DMS153 (cell line): ENCODE results near the gene CIDEA.
"Not testable (repeated sequence)": the region's sequence is repeated elsewhere in the genome, so short reads cannot be mapped to it uniquely, and the experiment has no call there.

Source experiments
- DNase-seq: peaks from one replicate; lab custom pipeline; 2025; lab: John Stamatoyannopoulos, UW

Gene CIDEA, protein sequence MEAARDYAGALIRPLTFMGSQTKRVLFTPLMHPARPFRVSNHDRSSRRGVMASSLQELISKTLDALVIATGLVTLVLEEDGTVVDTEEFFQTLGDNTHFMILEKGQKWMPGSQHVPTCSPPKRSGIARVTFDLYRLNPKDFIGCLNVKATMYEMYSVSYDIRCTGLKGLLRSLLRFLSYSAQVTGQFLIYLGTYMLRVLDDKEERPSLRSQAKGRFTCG

DNA sequence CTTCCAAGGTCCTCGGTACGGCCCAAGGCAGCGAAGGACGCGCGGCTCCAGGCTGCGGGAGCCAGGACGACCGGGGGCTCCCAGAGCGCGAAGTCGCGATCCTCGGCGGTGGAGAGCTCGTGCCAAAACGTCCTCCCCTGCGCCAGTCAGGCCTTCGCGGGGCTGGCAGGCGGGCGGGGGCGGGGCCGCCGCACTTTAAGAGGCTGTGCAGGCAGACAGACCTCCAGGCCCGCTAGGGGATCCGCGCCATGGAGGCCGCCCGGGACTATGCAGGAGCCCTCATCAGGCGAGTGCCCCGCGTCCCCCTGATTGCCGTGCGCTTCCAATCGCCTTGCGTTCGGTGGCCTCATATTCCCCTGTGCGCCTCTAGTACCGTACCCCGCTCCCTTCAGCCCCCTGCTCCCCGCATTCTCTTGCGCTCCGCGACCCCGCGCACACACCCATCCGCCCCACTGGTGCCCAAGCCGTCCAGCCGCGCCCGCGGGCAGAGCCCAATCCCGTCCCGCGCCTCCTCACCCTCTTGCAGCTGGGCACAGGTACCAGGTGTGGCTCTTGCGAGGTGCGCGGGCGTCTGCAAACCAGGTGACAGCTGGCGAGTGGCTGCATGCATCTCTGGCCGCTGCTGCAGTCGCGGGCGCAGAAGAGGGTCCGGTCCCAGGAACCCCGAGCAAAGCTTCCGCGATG, at the start of gene CIDEA:
Gene CIDEA, plus strand, starts transcription at position 226 of the 684 bp plus-strand sequence. Its CDS starts 23 bp downstream, at position 249.
- no peak for DNase-seq

DNA sequence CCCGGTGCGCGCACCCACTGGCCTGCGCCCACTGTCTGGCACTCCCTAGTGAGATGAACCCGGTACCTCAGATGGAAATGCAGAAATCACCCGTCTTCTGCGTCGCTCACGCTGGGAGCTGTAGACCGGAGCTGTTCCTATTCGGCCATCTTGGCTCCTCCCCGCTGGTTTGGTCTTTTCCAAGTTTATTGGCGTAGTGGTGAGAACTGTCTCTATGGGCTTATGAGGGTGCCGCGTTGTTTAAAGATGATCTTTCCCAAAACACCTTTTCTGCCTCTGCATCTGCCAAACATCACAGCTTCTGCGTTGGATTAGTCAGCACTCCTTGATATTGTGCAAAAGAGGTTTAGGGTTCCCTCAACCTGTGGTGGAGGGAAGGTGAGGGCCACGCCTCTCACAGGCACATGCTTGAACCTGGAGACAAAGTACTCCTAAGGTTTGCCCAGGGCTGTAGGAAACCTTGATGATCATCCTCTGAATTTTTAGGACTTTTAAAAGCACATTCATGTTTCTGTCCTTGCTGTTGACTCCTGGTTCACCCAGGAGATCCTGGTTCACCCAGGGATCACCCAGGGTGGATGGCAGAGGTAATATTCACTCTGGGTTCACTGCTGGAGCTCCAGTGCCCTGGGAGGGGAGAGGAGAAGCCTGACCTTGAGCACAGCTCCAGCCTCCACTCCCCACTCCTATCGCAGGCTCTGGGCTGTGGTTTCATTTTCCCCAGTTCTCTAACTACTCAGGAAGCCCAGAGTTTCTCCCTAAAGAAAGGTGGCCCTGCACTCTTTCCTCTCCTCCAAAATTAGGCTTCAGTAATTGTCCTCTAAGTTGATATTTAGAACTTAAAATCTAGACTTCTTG, 45.6 kb upstream of the CIDEA start:
- not testable (repeated sequence) for DNase-seq

GRCh38 chr18:12212308-12212707, 41.9 kb upstream of the CIDEA start:
- DNase-seq: not testable (repeated sequence)

DNA sequence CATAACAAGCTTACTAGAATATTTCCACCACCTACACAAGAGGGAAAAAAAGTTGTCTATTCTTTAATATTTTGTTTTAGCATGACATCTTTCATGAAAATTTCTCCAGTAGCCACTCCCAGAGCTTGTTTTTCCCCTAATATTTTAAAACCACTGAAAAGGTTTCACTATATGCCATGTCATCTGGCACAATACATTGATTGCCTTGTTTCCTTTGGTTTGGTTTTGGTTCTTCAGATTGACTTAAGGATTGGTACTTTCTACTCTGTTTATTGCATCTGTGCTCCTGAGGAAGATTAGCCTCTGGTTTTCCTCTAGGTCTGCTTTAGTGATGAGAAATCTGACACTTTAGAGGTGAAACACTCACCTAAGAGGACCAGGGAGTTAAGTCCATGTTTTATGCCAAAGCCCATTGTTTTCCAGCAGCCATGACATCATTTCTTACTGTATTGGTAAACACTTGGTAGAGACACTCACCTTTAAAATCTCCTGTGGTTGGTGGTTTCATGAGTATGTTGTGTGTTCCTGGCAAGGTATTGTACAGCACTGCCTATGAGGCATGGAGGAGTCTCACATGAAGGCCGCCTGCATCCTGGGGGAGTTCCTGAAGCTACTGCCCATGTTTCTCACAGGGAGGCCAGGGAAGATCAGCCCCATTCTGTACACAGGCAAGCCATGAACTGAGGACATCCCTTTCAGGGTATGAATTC, 39.7 kb upstream of the CIDEA start:
- not testable (repeated sequence) for DNase-seq

DNA sequence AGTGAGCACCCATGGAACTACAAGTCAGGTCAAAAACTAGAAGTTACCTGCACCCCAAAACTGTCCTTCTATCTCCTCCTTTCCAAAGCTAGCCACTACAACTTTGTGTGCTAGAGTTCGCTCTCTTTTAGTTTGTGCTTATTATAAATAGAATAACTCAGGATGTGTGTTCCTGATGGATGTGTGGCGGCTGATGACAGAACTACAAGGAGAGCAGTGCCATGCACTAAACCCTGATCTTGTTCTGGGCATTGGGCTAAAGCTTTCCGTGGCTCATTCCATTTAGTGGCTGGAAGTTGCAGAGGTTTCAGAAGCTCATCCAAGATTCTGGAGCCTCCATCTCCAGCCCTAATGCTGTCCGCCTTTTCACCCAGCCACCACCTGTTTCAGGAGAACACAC, 37.7 kb upstream of the CIDEA start:
- DNase-seq: not testable (repeated sequence)

- not testable (repeated sequence) for DNase-seq
Observed at GRCh38 chr18:12218603-12219002, 35.6 kb upstream of the CIDEA start.

GRCh38 chr18:12222041-12222440, 32.1 kb upstream of the CIDEA start:
- DNase-seq: not testable (repeated sequence)

- not testable (repeated sequence) for DNase-seq
Observed at GRCh38 chr18:12223326-12223725, 30.8 kb upstream of the CIDEA start.

DNA sequence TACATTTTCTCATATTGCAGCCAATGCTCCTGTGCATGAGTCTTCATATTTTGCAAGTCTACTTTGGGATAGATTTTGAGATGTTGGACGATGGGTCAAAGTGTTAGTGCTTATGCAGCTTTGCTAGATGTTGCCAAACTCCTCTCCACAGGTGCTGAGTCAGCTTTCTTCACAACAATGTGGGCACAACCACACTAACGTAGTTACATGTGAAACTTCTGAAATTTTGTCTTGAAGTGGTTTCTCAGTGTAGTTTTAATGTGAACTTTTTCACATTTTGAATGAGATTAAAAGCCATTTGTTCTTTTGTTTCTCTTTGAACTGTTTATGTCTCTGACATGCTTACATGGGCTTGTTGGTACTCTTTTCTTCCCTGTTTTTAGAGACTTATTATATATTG, 27.4 kb upstream of the CIDEA start:
- DNase-seq: not testable (repeated sequence)

GRCh38 chr18:12227399-12228186, 26.6 kb upstream of the CIDEA start:
- DNase-seq: not testable (repeated sequence)

DNA sequence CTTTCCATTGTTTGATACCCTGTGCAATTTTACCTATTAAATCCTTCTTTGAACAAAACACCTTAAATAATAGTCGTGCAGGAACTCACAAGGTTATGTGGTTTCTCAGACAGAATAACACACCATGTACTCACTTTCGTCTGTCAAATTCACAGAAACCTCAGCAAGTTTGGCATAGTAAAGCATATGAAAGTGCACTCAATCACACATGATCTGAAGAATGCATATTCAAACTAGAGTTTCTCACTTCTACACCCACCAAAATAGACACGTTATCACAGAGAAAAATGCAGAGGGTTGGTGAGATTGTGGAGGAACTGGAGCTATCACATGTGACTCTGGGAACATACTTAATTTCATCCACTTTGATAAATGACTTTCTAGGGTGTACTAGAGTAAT, 25.9 kb upstream of the CIDEA start:
- not testable (repeated sequence) for DNase-seq

DNA sequence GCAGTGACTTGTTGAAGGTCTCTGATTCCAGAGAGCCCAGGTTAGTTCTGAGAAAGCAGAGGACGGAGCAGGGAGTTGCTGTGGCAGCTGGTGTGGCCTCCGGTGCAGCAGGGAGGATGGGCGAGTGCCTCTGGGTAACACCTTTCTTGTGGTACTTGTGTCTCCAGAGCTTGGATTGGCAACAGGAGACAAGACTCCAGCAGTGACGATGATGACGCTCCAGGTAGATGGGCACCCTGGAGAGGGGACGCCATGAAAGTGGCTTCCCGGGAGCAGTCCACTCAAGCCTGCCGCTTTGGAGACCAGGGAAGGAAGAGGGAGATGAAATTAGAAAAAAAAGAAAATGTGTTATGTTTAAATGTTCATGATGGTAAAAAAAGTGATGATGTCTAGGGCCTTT, 23.6 kb upstream of the CIDEA start:
- not testable (repeated sequence) for DNase-seq

- DNase-seq: no peak
Observed at GRCh38 chr18:12231040-12231882, 22.9 kb upstream of the CIDEA start.

DNA sequence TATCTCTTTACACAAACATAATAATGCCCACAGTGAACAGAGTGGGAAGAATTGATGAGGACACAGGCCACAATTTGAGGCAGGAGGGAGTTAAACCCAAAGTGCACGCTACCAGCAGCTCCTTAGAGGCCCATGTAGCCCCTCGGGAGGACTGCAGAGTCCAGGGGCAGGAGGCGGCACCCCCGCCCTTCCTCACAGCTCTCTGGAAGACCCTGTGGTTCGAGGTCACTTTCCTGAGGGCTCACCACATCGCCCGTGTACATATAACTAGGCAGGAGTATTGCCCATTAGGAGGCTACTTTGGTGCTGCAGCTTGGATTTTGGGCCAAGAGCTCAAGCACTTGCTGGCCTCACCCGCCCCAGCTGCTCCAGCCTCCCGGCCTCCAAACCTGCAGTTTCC, 22.2 kb upstream of the CIDEA start:
- DNase-seq: no peak

GRCh38 chr18:12233378-12233777, 20.8 kb upstream of the CIDEA start:
- DNase-seq: no peak

DNA sequence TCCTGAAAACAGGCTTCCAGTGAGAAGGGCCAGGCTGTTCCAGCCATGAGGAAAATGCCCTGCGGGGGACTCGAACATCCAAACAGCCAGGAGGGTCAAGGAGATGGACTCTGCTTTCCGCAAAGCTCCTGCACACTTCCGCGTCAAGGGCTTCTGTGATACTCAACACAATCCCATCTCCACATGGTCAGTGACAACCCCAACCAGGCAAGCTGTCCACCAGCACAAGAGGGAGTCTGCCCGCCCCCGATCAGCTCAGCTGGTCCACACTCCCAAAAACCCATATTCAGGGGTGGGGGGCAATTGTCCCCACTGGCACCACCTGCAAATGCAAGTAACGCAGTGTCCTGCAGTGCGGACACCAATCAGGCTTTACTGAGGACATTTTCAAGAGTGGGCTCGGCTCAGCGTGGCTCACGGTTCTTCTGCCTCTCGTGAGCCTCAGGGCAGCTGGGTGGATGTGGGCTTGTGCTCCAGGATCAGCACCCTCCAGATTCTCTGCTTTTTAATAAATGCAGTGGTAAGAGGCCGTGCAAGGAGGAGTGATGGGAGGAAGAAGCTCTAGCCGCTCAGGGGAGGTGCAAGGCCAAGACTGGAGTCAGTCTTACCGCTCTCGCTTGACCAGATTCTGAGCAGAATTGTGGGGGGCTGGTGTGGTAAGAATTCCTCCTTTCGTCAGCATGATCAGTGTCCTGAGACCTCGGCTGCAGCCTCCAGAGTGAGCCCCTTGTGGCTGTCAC, 19.5 kb upstream of the CIDEA start:
- no peak for DNase-seq

- no peak for DNase-seq
Observed at GRCh38 chr18:12236141-12236540, 18.0 kb upstream of the CIDEA start.

GRCh38 chr18:12236934-12237832, 17.0 kb upstream of the CIDEA start:
- DNase-seq: no peak

DNA sequence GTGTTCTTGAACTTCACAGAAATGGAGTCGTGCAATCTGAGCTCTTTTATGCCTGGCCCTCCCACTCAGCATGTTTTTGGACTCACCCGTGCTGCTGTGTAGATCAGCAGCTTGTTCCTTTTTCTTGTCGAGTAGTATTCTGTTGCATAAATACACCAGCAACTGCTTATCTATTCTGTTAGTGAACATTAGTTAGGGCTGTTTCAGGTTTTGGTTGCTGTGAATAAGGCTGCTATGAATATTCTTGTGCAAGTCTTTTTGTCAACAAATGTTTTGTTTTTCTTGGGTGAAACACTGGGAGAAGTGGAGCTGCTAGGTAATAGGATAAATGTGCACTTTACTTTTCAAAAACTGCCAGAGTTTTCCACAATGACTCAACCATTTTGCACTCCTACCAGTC, 15.3 kb upstream of the CIDEA start:
- DNase-seq: no peak
